ENCODE measurements around the gene SEC16A. TPM values are rescaled to one million over a fixed set of nuclear protein-coding genes. Genes with fewer than 3 reads are reported as not detected.
A peak's percentile ranks its signal among the peaks of the same experiment; 100 is the strongest.

The SEC16A gene, protein sequence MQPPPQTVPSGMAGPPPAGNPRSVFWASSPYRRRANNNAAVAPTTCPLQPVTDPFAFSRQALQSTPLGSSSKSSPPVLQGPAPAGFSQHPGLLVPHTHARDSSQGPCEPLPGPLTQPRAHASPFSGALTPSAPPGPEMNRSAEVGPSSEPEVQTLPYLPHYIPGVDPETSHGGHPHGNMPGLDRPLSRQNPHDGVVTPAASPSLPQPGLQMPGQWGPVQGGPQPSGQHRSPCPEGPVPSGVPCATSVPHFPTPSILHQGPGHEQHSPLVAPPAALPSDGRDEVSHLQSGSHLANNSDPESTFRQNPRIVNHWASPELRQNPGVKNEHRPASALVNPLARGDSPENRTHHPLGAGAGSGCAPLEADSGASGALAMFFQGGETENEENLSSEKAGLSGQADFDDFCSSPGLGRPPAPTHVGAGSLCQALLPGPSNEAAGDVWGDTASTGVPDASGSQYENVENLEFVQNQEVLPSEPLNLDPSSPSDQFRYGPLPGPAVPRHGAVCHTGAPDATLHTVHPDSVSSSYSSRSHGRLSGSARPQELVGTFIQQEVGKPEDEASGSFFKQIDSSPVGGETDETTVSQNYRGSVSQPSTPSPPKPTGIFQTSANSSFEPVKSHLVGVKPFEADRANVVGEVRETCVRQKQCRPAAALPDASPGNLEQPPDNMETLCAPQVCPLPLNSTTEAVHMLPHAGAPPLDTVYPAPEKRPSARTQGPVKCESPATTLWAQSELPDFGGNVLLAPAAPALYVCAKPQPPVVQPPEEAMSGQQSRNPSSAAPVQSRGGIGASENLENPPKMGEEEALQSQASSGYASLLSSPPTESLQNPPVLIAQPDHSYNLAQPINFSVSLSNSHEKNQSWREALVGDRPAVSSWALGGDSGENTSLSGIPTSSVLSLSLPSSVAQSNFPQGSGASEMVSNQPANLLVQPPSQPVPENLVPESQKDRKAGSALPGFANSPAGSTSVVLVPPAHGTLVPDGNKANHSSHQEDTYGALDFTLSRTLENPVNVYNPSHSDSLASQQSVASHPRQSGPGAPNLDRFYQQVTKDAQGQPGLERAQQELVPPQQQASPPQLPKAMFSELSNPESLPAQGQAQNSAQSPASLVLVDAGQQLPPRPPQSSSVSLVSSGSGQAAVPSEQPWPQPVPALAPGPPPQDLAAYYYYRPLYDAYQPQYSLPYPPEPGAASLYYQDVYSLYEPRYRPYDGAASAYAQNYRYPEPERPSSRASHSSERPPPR (N-terminal part only)
- total RNA-seq (2012; rRNA removed) = 31.5 and 31.7 TPM in 2 replicates

DNA sequence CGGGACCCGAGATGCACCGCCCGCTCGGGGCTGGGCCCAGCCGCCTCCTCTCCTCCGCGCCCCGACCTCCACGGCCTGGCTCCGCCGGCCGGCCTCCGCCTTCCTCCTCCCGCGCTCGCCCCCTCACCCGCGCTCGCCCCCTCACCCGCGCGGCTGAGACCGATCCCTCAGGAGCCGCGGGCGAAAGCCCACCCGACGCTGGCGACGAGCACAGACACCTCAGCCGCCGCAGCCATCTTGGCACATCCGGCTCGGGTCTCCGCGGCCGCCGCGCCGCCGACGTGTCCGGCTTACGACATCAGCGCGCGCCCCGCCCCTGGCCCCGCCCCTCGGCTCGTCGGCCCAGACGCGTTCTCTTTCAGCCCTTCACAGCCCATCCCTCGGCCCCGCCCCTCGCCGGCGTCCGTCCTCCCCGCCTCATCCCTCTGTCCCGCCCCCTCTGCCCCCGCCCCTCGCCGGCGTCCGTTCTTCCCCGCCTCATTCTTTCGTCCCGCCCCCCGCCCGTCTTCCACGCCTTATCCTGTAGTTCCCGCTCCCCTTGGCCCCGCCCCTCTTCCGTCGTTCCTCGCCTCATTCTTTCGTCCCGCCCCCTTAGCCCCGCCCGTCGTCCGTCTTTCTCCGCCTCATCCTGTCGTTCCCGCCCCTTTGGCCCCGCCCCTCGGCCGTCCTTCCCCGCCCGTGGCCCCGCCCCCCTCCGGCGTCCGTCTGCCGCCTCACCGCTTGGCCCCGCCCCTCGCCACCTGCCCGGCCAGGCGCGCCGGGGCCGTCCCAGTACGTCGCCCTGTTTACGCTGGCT lies at the start of gene SEC16A:
SEC16A (minus strand) TSS at position 248 of the 796 bp plus-strand sequence. CDS start 5,425 bp downstream, outside the sequence.
- Histone ChIP-seq H3K9me3 (replicated peaks; ENCODE audit: low read length) (no peaks in the 10 kb centered on the region), H3K4me2 (ENCODE audit: low read length) (peak within 1 kb of the TSS; percentile 100), H3K27me3 (ENCODE audit: control insufficient read depth, insufficient read depth, low read length) (peaks cover 10% of the 10 kb centered on the region), H3K4me3 (ENCODE audit: low read length) (peak within 1 kb of the TSS; percentile 96), H3K36me3 (ENCODE audit: insufficient read depth, low read length) (peaks cover 6% of the 10 kb centered on the region), H3K4me1 (ENCODE audit: control insufficient read depth, insufficient read depth, low read length) (peaks cover 18% of the 10 kb centered on the region), H3K9ac (ENCODE audit: low read depth, low read length) (peak within 1 kb of the TSS; percentile 100)

DNA sequence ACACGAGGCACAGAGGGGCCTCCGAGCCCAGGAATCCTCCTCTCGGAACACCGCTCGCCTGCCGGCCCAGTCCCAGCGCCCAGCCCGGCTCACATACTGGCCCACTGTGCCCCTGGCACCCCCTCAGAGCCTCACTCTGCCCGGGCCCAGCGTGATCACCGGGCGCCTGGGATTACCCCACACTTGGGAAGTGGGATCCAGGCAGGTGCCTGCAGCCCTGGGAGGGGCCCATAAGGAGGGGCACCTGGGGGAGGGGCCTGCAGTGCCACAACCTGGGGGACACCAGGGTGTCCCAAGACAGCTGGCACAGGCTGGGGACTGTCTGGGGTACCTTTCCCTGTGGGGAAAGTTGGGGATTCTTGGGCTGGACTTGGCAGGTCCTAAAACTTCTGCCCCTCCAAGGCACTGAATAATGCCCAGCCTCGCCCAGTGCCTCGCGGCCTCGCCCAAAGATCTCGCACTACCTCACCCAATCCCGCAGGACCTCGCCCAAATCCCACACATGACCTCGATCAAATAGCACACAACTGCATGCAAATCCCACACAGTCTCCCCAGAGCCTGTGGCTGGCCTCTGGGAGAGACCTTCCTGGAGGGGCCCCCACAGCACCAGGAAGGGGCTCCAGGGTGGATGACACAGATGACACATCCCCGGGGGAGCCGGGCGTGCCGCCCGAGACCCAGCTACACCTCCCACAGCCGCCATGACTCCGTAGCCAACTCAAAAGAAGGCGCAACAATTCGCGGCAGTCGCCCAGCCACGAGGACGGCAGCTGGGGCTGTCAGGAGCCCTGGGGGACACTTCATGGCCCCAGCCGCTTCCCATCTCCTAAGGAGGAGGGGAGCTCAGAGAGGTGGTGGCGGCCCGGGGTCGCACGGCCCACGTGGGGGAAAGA lies 49.3 kb upstream of the SEC16A start:
- Histone ChIP-seq H3K27me3 (ENCODE audit: control insufficient read depth, insufficient read depth, low read length) (no peaks in the 10 kb centered on the region), H3K9me3 (replicated peaks; ENCODE audit: low read length) (no peaks in the 10 kb centered on the region), H3K4me3 (ENCODE audit: low read length) (no peak overlapping the region), H3K4me2 (ENCODE audit: low read length) (no peak overlapping the region), H3K9ac (ENCODE audit: low read depth, low read length) (no peak overlapping the region), H3K4me1 (ENCODE audit: control insufficient read depth, insufficient read depth, low read length) (peaks cover 4% of the 10 kb centered on the region), H3K36me3 (ENCODE audit: insufficient read depth, low read length) (no peaks in the 10 kb centered on the region)

DNA sequence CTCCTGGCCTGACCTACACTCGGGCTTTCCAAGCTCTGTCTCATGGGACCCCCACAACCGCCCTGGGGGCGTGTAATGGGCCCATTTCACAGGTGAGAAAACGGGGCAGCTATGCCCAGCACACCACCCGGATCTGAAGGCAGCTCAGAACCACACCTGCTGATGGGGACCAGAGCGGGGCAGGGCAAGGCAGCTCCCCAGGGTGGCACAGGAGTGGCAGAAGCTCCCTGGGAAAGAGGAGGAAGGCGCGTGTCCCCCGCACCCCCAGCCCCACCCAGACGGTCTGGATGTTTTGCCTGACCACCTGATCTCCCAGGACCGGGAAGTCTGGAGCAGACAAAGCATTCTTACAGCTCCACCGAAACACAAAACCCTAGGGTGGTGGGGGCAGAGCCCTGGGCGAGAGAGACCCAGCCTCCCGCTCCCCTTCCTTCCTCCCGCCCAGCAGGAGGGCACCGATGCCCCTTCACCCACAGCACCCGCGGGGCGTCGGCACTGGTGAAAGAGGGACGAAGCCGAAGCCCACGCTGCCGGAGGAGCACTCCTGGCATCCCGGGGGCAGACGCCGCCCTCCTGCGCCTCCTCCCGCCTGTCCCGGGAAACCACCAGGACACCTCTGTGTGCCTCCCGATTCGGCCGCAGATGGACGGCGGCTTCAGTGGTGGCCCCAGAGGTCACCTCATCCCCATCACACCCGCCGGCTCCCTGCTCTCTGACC lies 48.5 kb upstream of the SEC16A start:
- H3K36me3 ChIP-seq (ENCODE audit: insufficient read depth, low read length) = no peaks in the 10 kb centered on the region
- H3K27me3 ChIP-seq (ENCODE audit: control insufficient read depth, insufficient read depth, low read length) = peaks cover under 1% of the 10 kb centered on the region
- H3K4me3 ChIP-seq (ENCODE audit: low read length) = no peak overlapping the region
- no peaks in the 10 kb centered on the region for H3K9me3 ChIP-seq (replicated peaks; ENCODE audit: low read length)
- H3K9ac ChIP-seq (ENCODE audit: low read depth, low read length) = no peak overlapping the region
- H3K4me1 ChIP-seq (ENCODE audit: control insufficient read depth, insufficient read depth, low read length) = peaks cover 8% of the 10 kb centered on the region
- no peak overlapping the region for H3K4me2 ChIP-seq (ENCODE audit: low read length)

DNA sequence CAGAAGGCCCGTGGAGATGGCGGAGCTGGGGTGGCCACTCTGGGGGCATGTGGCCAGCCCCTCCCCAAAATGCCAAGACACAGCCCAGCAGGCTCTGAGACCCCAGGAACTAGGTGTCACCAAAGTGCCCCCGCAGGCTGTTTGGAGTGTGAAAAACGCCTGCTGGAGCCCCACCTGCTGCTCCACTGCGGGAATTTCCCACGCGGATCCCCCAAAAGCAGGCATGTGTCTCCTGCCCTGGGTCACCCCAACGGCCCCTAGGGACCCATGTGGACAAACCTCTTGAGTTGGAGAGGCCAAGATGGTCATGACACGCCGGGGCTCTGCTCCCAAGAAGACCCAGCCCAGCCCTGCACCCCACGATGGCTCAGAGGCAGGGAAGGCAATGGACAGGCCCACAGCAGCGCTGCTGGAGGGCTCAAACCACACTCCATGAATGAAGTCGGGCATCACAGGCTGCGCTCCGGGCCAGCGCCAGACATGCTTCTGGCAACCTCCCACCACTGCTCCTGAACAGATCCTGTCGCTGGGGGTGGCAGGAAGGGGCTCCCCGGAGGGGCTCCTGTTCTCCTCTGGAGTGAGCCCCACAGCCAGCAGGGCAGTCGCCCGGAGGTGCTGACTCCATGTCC lies 47.7 kb upstream of the SEC16A start:
- Histone ChIP-seq H3K27me3 (ENCODE audit: control insufficient read depth, insufficient read depth, low read length) (peaks cover 3% of the 10 kb centered on the region), H3K4me2 (ENCODE audit: low read length) (no peak overlapping the region), H3K9ac (ENCODE audit: low read depth, low read length) (no peak overlapping the region), H3K4me3 (ENCODE audit: low read length) (no peak overlapping the region), H3K36me3 (ENCODE audit: insufficient read depth, low read length) (no peaks in the 10 kb centered on the region), H3K4me1 (ENCODE audit: control insufficient read depth, insufficient read depth, low read length) (peaks cover 11% of the 10 kb centered on the region), H3K9me3 (replicated peaks; ENCODE audit: low read length) (no peaks in the 10 kb centered on the region)

DNA sequence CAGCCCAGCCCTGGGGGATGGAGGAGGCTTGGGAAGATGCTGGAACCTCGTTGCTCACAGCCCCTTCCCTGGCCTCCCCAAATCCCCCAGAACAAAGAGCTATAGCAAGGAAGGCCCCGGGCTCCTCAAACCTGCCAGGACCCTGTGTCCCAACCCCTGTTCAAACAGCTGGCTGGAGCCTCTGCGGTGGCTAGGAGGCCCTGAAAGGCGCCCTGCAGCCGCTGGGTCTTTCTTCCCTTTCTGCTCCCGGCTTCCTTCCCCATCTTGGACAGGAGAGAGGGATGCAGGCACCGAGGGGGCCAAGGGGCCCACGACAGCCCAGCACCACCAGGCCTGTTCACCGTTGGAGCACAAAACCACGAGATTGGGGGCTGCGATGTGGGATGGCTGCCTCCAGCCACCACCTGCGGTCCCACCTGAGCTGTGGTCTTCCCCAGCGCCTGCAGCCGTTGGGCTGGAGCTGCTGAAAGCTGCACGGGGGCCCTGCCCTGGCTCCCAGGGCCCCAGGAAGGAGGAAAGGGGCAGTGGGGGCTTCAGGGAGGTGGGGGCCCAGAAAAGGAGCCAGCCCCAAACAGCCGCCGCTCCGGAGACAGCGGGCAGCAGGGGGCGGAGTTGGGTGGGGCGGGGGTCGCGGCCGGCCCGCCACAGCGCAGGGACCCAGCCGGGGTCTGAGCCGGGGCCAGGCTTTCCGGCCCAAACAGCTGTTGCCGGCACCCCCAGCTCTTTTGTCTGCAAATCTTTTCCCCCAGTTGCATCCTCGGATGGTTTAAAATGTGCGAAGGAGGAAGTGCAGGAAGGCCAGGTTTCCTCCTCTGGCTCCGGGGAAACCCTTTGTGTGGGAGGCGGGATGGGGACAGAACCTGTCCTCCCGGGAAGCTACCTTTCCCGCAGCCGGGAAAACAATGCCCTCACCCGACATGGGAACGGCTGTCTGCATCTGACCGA lies 46.9 kb upstream of the SEC16A start:
- Histone ChIP-seq H3K27me3 (ENCODE audit: control insufficient read depth, insufficient read depth, low read length) (peaks cover 5% of the 10 kb centered on the region), H3K4me2 (ENCODE audit: low read length) (no peak overlapping the region), H3K4me1 (ENCODE audit: control insufficient read depth, insufficient read depth, low read length) (peaks cover 11% of the 10 kb centered on the region), H3K9ac (ENCODE audit: low read depth, low read length) (no peak overlapping the region), H3K4me3 (ENCODE audit: low read length) (no peak overlapping the region), H3K36me3 (ENCODE audit: insufficient read depth, low read length) (no peaks in the 10 kb centered on the region), H3K9me3 (replicated peaks; ENCODE audit: low read length) (no peaks in the 10 kb centered on the region)

DNA sequence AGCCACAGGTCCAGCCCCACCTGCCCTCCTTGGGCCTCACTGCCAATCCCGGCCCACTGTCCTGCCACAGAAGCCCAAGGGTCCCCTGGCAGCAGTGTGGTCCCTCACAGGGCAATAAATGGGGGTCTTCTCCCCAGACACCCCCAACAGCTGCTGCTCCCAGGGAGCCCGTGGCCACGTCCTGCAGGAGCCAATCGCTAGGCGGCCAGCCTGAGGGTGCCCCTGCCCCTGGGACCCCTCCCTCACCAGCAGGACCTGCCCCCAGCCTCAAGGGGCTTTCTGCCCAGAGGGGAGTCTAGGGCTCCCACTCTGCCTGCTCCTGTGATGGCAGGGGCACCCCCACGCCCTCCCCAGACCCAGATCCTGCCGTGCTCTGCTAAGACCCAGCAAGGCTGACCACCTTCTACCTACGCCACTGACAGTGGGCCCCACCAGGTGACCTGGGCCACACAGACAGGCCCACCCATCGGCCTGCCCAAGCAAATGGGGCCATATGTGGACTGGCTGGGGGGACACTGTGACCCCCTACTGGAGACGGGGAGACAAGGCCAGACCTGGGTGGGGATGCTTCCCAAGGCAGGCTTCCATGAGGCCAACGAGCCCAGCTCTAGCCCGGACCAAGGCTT lies 46.0 kb upstream of the SEC16A start:
- H3K4me1 ChIP-seq (ENCODE audit: control insufficient read depth, insufficient read depth, low read length) = peaks cover 16% of the 10 kb centered on the region
- H3K4me3 ChIP-seq (ENCODE audit: low read length) = no peak overlapping the region
- no peaks in the 10 kb centered on the region for H3K36me3 ChIP-seq (ENCODE audit: insufficient read depth, low read length)
- H3K9me3 ChIP-seq (replicated peaks; ENCODE audit: low read length) = no peaks in the 10 kb centered on the region
- H3K27me3 ChIP-seq (ENCODE audit: control insufficient read depth, insufficient read depth, low read length) = peaks cover 5% of the 10 kb centered on the region
- no peak overlapping the region for H3K9ac ChIP-seq (ENCODE audit: low read depth, low read length)
- no peak overlapping the region for H3K4me2 ChIP-seq (ENCODE audit: low read length)

DNA sequence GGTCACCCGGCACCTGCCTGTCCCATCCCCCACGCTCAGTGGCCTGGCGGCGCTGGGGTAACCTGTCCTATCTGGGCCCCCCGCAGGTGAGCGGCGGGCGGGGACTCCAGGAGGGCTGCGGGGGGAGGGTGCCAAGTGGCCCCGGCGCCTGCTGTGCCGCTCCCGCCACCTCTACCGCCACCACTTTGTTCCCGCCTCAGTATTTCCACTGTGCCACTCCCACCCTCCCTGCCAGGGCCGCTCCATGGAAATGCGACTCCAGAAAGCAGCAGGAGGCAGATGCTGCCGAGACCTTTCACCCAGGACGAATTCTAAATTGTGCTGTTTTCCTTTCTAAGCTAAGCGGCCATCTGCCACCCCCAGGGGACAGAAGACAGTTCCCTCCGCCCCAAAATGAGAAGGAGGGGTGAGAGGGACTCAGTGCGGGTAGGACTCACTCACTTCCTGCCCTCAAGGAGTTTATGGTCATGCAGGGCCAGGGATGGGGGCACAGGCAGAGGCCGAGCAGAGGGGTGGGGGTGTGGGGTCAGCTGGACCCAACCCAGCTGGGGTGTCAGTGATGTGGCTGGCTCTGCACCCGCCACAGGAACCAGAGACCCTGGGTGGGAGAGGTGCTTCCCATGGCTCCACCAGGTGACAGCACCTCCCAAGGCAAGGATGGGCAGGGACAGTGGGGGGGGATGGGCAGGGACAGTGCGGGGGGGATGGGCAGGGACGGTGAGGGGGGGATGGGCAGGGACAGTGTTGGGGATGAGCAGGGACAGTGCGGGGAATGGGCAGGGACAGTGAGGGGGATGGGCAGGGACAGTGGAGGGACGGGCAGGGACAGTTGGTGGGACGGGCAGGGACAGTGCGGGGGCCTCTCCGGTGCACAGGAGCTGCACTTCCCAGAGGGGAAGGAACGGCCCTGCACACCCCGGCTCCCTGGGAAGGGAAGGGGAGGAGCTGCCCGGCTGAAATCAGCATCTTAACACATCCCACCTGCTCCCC lies 45.2 kb upstream of the SEC16A start:
- Histone ChIP-seq H3K9ac (ENCODE audit: low read depth, low read length) (no peak overlapping the region), H3K36me3 (ENCODE audit: insufficient read depth, low read length) (peaks cover 3% of the 10 kb centered on the region), H3K27me3 (ENCODE audit: control insufficient read depth, insufficient read depth, low read length) (peaks cover 5% of the 10 kb centered on the region), H3K4me1 (ENCODE audit: control insufficient read depth, insufficient read depth, low read length) (peaks cover 19% of the 10 kb centered on the region), H3K4me2 (ENCODE audit: low read length) (no peak overlapping the region), H3K9me3 (replicated peaks; ENCODE audit: low read length) (no peaks in the 10 kb centered on the region), H3K4me3 (ENCODE audit: low read length) (no peak overlapping the region)

DNA sequence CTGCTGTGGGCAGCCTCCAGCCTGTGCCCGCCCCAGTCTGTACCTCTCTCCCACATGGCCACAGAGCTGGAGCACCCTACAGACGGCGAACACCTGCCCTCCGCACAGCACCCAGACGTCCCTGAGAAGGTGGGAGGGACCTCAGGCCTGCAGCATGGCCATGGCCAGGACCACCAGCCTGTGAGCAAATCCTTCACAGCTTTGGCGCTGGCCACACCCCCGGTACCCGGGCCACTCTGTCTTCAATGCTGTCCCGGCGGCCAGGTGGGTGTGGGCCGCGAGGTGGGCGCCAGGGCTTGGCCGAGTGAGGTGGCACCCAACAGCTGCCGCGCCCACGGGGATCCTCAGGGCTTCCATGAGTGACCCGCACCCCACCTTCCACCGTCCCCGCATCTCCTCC lies 44.3 kb upstream of the SEC16A start:
- Histone ChIP-seq H3K4me3 (ENCODE audit: low read length) (no peak overlapping the region), H3K4me2 (ENCODE audit: low read length) (no peak overlapping the region), H3K27me3 (ENCODE audit: control insufficient read depth, insufficient read depth, low read length) (peaks cover 5% of the 10 kb centered on the region), H3K9me3 (replicated peaks; ENCODE audit: low read length) (no peaks in the 10 kb centered on the region), H3K9ac (ENCODE audit: low read depth, low read length) (no peak overlapping the region), H3K4me1 (ENCODE audit: control insufficient read depth, insufficient read depth, low read length) (peaks cover 19% of the 10 kb centered on the region), H3K36me3 (ENCODE audit: insufficient read depth, low read length) (peaks cover 3% of the 10 kb centered on the region)

Data from skeletal muscle satellite cell (primary cell).